Fibroblast of the conjunctiva (primary cell): Measurements from ENCODE around the gene LTO1.

Source experiments
- DNase-seq: peaks from one replicate; pipeline ENCODE4 v3.0.0-alpha.2; 2010; ENCODE audit warnings: low read depth

Gene LTO1

GRCh38 chr11:69645801-69646492 lies 29.2 kb downstream of the LTO1 start:
- DNase-seq, result no peak

- DNase-seq, result no peak
These were observed 30.0 kb downstream of the LTO1 start for GRCh38 chr11:69644962-69645675.

GRCh38 chr11:69644071-69644961 lies 30.8 kb downstream of the LTO1 start:
- DNase-seq, result peak; percentile 88

GRCh38 chr11:69643646-69644045 lies 31.5 kb downstream of the LTO1 start:
- no peak for DNase-seq

GRCh38 chr11:69642913-69643632 lies 32.1 kb downstream of the LTO1 start:
- peak; percentile 54 for DNase-seq

- no peak for DNase-seq
These were observed 32.6 kb downstream of the LTO1 start for GRCh38 chr11:69642549-69642912.

GRCh38 chr11:69641681-69642548 lies 33.2 kb downstream of the LTO1 start:
- DNase-seq, result no peak

GRCh38 chr11:69640995-69641581 lies 34.1 kb downstream of the LTO1 start, which contains the start of gene CCND1:
CCND1 (plus strand) TSS chr11:69641156; CDS start chr11:69641314, 158 bp downstream.
- DNase-seq, result peak; percentile 78

- DNase-seq, result no peak
These were observed 34.7 kb downstream of the LTO1 start for GRCh38 chr11:69640260-69640994.

- no peak for DNase-seq
These were observed 35.3 kb downstream of the LTO1 start for GRCh38 chr11:69639831-69640230.

- peak; percentile 88 for DNase-seq
These were observed 36.0 kb downstream of the LTO1 start for GRCh38 chr11:69638941-69639681.

- DNase-seq, result no peak
These were observed 36.9 kb downstream of the LTO1 start for GRCh38 chr11:69637941-69638871.

GRCh38 chr11:69637198-69637940 lies 37.8 kb downstream of the LTO1 start:
- no peak for DNase-seq

GRCh38 chr11:69636512-69637197 lies 38.5 kb downstream of the LTO1 start:
- no peak for DNase-seq

- DNase-seq, result no peak
These were observed 39.2 kb downstream of the LTO1 start for GRCh38 chr11:69635804-69636511.

GRCh38 chr11:69635195-69635594 lies 40.0 kb downstream of the LTO1 start:
- DNase-seq, result no peak
